Measurements from ENCODE around the gene IL2RG.

IL2RG gene

DNA sequence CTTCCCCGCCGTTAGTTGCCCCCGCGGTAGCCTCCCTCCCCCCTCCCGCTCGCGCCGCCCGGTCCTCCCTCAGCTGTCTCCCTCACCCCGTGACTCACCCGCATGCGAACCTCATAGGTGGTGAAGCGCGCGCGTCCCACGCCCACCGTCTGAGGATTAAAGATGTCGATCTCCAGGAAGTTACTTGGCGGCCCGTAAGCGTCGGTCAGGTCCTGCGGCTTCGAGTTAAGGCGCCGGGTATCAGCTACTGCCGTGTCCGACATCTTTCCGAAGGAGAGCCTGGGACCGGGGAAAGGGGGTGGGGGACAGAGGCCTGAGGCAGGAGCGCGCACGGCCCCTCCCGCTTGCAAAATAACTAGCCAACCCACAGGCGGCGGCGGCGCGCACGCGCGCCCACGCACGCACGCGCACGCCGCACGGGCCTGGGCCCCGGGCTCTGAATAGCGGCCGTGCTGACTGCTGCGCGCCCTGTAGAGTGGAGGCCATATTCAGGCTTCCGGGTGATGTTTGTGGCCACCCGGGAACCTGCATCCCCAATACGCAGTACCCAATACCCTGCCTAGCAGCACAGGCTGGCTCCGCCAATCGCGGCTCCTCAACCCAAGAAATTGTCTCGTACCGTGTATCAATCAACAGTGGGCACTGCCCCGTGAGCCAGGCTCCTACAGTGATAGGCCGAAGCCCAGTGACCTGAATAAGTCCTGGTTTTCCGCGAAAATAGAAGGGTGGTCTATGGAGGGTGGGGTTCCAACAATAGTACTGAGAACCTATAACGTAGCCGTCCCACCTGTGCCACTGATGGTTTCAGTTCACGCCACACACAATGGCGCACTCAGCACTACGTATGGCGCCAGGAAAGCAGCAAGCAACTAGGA lies 43.1 kb downstream of the IL2RG start, which contains the start of gene SNX12:
Gene SNX12, minus strand, starts transcription at position 291 of the 875 bp plus-strand sequence. Its CDS starts 28 bp downstream, at position 263.
- CTCF ChIA-PET: no interaction called here

DNA sequence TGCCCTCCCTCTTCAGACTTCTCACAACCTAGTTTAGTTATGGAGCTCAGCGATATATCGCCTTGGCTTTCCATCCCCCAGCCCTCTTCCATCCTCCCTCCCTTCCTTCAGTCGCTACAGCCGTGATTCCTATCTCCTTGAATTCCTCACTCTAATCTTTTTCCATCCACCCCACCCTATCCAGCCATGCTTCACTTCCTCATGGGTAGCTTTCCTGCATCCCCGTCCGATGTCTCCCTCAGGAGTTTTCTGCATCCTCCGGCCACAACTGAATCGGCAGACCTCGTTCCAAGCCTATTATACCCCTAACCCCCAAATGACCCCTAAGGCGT lies 43.7 kb downstream of the IL2RG start:
- DNase-seq (ENCODE audit: low read depth, low spot score): no peak
- peak overlapping the region; percentile 69 for H3K4me3 ChIP-seq (ENCODE audit: low read depth, low read length)
- TF ChIP-seq, protein P1, sequence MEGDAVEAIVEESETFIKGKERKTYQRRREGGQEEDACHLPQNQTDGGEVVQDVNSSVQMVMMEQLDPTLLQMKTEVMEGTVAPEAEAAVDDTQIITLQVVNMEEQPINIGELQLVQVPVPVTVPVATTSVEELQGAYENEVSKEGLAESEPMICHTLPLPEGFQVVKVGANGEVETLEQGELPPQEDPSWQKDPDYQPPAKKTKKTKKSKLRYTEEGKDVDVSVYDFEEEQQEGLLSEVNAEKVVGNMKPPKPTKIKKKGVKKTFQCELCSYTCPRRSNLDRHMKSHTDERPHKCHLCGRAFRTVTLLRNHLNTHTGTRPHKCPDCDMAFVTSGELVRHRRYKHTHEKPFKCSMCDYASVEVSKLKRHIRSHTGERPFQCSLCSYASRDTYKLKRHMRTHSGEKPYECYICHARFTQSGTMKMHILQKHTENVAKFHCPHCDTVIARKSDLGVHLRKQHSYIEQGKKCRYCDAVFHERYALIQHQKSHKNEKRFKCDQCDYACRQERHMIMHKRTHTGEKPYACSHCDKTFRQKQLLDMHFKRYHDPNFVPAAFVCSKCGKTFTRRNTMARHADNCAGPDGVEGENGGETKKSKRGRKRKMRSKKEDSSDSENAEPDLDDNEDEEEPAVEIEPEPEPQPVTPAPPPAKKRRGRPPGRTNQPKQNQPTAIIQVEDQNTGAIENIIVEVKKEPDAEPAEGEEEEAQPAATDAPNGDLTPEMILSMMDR (IDR thresholded peaks at IDR 0.05; ENCODE audit: insufficient read depth, low read length, missing control alignments): no peak
- ChIA-PET POLR2A (interaction anchor here (0.6 to 1.4 kb wide), 2 partner anchors 51 to 224 kb away, joined by 4 to 5 read pairs; partner anchors contain the start of gene MED12), CTCF (no interaction called here)

More for the DNA sequence above, 43.1 kb downstream of the IL2RG start, which contains the start of gene SNX12:
- POLR2A ChIA-PET: interaction anchor here (0.6 to 1.4 kb wide), 2 partner anchors 50 to 224 kb away, joined by 4 to 5 read pairs; partner anchors contain the start of gene MED12
- peak within 1 kb of the TSS; percentile 69 for H3K4me3 ChIP-seq (ENCODE audit: low read depth, low read length)
- TF ChIP-seq, protein P1 (IDR thresholded peaks at IDR 0.05; ENCODE audit: insufficient read depth, low read length, missing control alignments): no peak
- peak; percentile 67 for DNase-seq (ENCODE audit: low read depth, low spot score)

DNA sequence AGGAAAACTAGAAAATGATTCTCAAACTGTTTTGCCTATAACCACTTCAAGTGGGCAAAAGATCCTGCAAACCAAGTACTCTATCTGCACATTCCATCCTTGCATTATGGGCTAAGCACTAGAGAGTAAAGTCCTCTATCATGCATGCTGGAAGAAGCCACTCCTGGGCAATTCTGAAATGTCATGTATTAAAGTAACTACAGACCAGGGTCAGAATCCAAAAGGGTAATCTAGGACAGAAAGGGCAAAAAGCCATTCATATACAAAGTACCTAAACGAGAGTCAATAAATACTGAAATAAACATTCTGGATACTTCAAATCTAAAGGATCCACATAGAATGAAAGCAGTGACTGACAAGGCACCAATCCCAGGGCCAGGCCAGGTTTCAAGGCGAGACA lies 44.3 kb downstream of the IL2RG start:
- ChIA-PET CTCF (no interaction called here), POLR2A (interaction anchor here (1.4 kb wide), 1 partner anchor 52 kb away, joined by 5 read pairs; the partner anchor contains the start of gene MED12)
- DNase-seq (ENCODE audit: low read depth, low spot score): no peak
- TF ChIP-seq, protein P1 (IDR thresholded peaks at IDR 0.05; ENCODE audit: insufficient read depth, low read length, missing control alignments): no peak
- H3K4me3 ChIP-seq (ENCODE audit: low read depth, low read length): peak overlapping the region; percentile 69

DNA sequence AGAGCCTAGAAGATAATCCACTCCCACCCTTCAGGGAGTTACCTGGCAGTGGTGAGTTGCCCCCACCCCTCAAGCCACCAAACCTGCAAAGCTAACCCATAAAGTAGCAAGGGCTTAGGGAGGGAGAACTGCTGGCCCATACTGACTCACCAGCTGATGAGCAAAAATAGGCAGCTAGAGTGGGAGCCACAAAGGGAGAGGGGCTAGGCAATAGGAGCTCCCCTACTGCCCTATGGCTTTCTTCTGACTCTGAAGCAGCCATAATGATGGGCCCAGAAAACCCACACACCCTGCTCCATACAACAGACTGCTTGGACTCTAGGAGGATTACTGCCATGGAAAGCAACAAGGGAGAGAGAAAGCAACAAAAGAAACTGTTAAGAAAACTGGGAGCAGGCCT lies 51.2 kb downstream of the IL2RG start:
- H3K4me3 ChIP-seq (ENCODE audit: low read depth, low read length): no peak overlapping the region
- TF ChIP-seq, protein P1 (IDR thresholded peaks at IDR 0.05; ENCODE audit: insufficient read depth, low read length, missing control alignments): no peak
- ChIA-PET POLR2A (no interaction called here), CTCF (no interaction called here)
- no peak for DNase-seq (ENCODE audit: low read depth, low spot score)

DNA sequence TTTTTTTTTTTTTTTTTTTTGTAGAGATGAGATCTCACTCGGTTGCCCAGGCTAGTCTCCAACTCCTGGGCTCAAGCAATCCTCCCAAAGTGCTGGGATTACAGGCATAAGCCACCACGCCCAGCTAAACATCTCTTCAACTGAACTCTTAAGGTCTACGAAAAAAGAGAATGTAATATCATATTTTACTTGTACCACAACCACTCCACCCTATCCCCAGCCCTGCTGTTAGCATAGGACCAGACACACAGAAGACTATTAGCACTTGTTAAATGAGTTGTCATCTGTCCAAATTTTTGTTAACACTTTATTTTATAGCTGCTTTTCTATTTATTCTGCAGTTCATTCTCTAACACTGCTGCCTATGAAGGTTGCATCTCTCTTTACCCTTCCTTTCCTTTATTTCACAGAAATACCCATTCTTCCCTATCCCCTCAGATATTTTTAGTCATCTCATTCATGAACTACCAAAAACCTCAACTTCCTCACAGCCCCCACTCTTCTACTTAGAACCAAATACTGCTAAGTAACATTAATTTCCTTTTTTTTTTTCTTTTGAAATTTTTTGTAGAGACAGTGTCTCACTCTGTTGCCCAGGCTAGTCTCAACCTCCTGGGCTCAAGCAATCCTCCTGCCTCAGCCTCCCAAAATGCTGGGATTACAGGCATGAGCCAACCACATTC lies 53.4 kb downstream of the IL2RG start:
- no peak overlapping the region for H3K4me3 ChIP-seq (ENCODE audit: low read depth, low read length)
- DNase-seq (ENCODE audit: low read depth, low spot score): no peak
- POLR2A ChIA-PET: no interaction called here
- TF ChIP-seq, protein P1 (IDR thresholded peaks at IDR 0.05; ENCODE audit: insufficient read depth, low read length, missing control alignments): no peak
- CTCF ChIA-PET: no interaction called here

All from AG04449 (cell line).